C4-2B (cell line): ENCODE measurements around the gene HBE1.

ENCODE experiments used
- CTCF ChIP-seq: fragments of 450-650 bp; conservative IDR thresholded peaks from 2 replicates; pipeline ENCODE4 v1.5.1; 2017; ENCODE audit warnings: mild to moderate bottlenecking
- ZFX ChIP-seq: fragments of 450-650 bp; IDR thresholded peaks from 2 replicates; pipeline ENCODE4 v1.6.1; 2017

GRCh38 chr11:5300251-5300650 is 30.5 kb upstream of the HBE1 start:
- TF ChIP-seq CTCF: no peak
- no peak for TF ChIP-seq ZFX
